GM12875 (cell line): ENCODE data around the gene NSUN2.

Experiments
- H3K4me3 ChIP-seq: one replicate; pipeline ENCODE4 v1.5.1; 2011; ENCODE audit warnings: low read depth, low read length, control low read depth
- TF ChIP-seq, protein P1 (sequence below): IDR thresholded peaks from 2 replicates; pipeline ENCODE4 v1.5.1; 2011; ENCODE audit warnings: low read depth, mild to moderate bottlenecking, control low read depth, inconsistent platforms, low read length, moderate library complexity, borderline replicate concordance; ENCODE audit not compliant: insufficient read depth

The NSUN2 gene

DNA sequence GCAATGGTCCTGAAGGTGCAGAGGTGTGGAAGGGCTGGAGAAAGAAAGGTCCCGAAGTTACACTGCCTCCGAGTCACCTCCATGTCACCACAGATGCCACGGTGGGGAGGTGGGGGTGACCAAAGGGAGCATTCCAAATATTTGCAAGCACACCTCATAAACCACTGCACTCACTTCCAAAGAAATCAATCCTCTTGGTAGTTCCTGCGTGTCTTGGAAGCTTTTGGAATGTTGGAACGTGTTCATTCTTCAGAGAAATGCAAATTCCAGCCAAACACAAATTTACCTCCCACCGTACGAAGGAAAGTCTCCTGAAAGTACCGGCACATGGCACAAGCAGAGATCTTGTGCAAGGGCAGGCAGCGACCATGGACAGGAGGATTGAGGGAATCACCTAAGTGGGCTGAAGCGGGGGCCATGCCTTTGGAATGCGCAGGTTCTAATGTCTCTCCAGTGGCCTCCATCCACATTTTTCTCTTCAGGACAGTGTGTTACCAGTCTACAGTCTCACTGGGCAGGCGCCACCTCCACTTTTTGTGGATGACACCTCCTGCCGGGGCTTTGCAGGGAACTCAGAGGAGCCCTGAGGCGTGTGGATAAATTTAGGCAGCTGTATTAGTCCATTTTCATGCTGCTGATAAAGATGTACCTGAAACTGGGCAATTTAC is 54.0 kb downstream of the NSUN2 start:
- H3K4me3 ChIP-seq = no peak overlapping the region
- TF ChIP-seq, protein P1, sequence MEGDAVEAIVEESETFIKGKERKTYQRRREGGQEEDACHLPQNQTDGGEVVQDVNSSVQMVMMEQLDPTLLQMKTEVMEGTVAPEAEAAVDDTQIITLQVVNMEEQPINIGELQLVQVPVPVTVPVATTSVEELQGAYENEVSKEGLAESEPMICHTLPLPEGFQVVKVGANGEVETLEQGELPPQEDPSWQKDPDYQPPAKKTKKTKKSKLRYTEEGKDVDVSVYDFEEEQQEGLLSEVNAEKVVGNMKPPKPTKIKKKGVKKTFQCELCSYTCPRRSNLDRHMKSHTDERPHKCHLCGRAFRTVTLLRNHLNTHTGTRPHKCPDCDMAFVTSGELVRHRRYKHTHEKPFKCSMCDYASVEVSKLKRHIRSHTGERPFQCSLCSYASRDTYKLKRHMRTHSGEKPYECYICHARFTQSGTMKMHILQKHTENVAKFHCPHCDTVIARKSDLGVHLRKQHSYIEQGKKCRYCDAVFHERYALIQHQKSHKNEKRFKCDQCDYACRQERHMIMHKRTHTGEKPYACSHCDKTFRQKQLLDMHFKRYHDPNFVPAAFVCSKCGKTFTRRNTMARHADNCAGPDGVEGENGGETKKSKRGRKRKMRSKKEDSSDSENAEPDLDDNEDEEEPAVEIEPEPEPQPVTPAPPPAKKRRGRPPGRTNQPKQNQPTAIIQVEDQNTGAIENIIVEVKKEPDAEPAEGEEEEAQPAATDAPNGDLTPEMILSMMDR = no peak

DNA sequence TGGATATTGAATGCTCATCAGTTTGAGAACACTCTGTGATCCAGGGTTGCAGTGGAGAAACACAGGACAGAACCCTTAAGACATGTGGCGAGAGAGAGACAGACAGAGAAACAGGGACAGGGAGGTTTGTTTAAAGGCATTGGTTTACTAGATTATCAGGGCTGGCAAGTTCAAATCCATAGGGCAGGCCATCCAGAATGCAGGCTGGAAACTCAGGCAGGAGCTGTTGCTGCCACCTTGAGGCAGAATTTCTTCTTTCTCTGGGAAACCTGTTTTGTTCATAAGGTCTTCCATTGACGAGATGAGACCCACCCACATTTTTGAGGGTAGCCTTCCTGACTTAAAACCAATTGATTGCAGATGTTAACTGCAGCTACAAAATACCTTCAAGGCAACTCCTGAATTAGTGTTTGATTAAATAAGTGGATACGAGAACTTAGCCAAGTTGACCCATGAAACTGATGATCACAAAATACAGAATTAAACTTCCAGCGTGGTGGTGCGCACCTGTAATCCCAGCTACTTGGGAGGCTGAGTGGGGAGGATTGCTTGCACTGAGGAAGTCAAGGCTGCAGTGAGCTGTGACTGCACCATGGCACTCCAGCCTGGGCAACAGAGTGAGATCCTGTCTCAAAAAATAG is 55.9 kb downstream of the NSUN2 start:
- TF ChIP-seq, protein P1 = peak; percentile 44; the same call in 1 of the 2 replicates

DNA sequence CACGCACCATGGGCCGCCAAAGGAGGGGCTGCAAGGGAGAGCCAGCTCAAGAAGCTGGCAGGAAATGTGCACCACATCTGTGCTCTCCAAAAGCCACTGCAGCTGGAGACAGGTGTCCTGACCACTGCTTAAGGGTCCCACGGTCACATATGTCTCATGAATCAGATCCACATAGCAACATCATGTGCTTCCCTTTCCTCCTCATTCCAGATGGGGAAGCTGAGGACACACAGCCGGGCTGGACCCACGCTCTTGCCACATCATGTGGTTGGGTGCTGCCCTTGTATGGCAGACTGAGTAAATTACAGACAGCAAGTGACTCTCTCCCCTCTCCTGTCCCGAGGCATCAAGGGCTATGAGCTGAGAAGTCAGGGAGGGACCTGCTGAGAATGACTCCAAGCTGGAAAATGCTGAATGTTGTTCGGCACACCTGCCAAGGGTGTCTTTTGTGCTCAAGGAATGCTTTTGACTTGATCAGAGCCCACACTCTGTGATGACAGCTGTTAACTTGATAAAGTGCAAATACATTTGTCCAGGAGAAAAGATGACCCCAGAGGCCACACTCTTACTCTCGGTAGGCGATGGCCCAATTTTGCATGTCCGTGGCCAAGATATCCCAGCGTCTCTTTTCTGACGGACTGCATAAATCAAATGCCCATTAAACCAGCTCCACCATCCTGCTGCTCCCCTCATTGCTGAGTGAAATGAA is 58.2 kb downstream of the NSUN2 start:
- H3K4me3 ChIP-seq = no peak overlapping the region
- TF ChIP-seq, protein P1 = no peak

More for the DNA sequence above, 55.9 kb downstream of the NSUN2 start:
- H3K4me3 ChIP-seq = no peak overlapping the region

DNA sequence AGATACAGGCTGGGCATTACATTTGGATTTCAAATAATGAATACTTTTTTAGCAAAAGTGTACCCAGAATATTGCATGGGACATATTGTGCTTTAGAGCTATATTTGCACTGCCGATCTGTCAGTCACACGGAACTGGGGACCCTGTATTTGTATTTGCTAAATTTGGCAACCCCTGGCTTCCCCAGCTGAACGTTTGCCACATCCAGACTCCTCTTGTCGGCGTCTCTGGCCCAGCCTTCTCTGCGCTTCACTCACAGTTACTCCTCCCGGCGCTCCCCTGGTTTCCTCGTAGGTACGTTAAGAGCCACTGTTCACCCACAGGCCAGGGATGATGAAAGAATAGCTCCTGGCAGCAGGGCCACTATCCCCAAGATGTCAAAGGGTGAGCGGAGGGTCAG is 58.7 kb downstream of the NSUN2 start:
- no peak overlapping the region for H3K4me3 ChIP-seq
- TF ChIP-seq, protein P1 = no peak

DNA sequence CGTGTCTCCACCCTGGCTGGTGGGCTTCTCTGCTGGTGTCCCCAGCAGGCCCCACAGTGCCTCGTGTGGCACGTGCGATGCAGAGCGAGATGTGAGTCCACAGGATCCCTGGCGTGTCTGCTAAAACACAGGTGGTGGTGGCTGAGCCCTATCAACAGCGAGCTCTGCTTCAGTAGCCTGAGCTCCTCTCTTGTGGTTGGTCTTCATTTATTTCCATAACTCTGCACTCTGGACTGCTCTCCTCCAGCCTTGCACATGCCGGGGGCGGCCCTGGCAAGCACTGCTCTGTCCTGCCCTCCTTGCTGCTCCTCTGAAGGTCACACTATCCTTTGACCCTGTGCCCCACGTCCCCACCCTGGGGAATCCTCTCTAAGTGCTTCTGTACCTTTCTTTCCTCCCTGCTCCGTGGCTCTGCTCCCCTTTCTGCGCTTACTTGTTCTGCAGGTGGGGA is 59.2 kb downstream of the NSUN2 start:
- H3K4me3 ChIP-seq = no peak overlapping the region
- TF ChIP-seq, protein P1 = no peak

DNA sequence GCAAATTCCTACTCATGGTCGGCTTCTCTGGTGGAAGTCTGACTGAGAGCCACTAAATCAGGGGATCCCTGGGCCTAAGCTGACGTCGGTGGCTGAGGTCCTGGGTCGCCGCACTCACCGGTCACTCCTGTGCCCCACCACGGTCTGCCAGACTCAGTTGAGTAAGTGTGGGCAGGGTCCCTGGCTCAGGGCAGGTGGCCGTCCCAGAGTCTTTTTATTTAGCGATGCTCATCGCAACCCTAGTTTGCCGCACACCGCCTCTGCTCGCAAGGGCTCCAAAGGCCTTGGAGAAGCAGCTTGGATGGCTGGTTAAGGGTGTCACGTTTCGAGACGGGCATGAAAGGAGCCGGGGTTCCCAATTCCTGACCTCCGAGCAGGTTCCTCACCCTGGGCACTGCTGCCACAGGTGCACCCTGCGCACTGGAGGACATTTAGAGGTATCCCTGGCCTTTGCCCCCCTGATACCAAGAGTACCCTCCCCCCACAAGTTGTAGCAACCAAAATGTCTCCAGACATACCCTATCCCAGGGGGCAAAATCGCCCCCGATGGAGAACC is 59.9 kb downstream of the NSUN2 start:
- TF ChIP-seq, protein P1 = no peak
- no peak overlapping the region for H3K4me3 ChIP-seq
